ENCODE results near the gene CDT1.
A peak's percentile ranks its signal among the peaks of the same experiment; 100 is the strongest.

DNA sequence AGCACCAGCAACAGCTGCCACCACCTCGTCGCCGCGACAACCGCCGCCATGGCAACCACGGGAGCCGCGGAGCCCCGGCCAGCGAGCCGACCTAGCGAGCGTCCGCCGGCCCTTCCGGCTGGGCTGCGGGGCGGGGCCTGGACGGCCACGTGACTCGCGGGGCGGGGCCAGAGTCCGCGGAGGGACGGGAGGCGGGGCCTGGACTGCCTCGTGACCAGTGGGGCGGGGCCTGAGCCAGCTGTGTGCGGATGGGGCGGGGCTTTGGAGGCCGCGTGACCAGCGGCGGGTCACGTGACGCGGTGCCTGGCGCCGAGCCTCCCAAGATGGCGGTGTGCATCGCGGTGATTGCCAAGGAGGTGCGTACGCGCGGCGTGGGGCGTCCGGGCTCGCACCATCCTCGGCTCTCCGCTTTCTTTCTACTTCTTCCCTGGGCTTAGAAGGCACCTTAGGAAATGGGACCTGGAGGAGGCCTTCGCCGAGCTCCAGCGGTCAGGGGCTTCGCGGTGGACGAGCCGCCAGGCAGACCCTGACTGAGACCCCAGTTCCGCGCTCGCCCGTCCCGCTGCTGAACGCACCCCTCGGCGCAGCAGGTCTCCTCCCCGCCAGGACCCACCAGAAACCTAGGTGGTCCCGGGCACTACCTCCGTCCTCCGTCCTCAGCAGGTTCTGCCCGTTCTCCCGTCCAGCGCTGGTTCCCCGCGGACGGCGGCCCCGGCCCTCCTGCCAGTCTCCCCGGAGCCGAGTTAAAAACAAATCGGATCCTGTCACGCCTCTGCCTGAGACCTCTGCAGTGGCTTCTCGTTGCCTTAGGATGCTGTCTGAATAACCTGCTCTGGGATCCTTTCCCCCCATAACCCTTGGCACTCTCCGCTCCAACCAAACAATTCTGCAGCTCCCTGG, 53.5 kb downstream of the CDT1 start, which contains the start of the genes GALNS and TRAPPC2L:
- TF ChIP-seq, protein P1, sequence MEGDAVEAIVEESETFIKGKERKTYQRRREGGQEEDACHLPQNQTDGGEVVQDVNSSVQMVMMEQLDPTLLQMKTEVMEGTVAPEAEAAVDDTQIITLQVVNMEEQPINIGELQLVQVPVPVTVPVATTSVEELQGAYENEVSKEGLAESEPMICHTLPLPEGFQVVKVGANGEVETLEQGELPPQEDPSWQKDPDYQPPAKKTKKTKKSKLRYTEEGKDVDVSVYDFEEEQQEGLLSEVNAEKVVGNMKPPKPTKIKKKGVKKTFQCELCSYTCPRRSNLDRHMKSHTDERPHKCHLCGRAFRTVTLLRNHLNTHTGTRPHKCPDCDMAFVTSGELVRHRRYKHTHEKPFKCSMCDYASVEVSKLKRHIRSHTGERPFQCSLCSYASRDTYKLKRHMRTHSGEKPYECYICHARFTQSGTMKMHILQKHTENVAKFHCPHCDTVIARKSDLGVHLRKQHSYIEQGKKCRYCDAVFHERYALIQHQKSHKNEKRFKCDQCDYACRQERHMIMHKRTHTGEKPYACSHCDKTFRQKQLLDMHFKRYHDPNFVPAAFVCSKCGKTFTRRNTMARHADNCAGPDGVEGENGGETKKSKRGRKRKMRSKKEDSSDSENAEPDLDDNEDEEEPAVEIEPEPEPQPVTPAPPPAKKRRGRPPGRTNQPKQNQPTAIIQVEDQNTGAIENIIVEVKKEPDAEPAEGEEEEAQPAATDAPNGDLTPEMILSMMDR (IDR thresholded peaks at IDR 0.05): no peak
- TF ChIP-seq POLR2AphosphoS5 (IDR thresholded peaks at IDR 0.05) (peak; percentile 92 to 94), POLR2A (IDR thresholded peaks at IDR 0.05; ENCODE audit: low read depth) (no peak)

Measured in esophagus muscularis mucosa (tissue), 3 donors.